Kidney capillary endothelial cell (primary cell): ENCODE results near the gene PLCB2.

Experiments
- DNase-seq: peaks from one replicate; pipeline ENCODE4 v3.0.0-alpha.2; 2018; ENCODE audit warnings: low spot score

PLCB2 gene

GRCh38 chr15:40303576-40303975 lies 4.2 kb downstream of the PLCB2 start:
- no peak for DNase-seq

GRCh38 chr15:40302981-40303380 lies 4.8 kb downstream of the PLCB2 start:
- DNase-seq, result no peak

GRCh38 chr15:40302288-40302886 lies 5.3 kb downstream of the PLCB2 start:
- no peak for DNase-seq

- no peak for DNase-seq
These were observed 6.1 kb downstream of the PLCB2 start for GRCh38 chr15:40301467-40302179.

DNA sequence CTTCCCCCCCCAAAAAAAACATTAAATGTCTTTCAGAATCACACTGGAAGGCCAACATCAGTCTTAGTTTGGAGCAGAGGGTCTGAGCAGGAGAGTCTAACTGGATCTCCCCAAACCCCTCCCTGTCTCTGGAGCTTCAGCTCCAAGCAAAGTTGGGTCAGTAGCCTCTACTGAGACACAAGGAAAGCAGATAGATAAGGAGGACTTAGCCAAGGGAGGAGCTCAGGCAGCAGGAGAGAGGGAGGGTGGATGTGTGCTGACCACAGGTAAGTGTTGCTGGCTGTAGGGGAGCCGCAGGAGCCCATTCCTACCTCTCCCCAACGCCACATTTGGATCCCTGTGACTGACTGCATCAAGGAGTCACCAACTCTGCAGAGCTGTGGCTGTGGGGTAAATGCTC lies 7.0 kb downstream of the PLCB2 start:
- DNase-seq, result no peak

DNA sequence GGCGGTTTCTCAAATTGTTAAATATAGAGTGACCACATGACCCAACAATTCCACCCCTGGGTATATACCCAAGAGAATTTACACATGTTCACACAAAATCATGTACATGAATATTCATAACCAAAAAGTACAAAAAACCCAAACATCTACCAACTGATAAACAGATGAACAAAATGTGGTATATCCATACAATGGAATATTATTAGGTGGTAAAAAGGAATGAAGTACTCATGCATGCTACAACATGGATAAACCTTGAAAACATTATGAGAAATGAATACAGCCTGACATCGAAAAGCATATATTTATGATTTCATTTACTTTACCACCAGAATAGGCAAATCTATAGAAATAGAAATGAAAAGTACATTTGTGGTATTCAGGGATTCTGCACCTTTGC lies 7.4 kb downstream of the PLCB2 start:
- DNase-seq, result no peak

DNA sequence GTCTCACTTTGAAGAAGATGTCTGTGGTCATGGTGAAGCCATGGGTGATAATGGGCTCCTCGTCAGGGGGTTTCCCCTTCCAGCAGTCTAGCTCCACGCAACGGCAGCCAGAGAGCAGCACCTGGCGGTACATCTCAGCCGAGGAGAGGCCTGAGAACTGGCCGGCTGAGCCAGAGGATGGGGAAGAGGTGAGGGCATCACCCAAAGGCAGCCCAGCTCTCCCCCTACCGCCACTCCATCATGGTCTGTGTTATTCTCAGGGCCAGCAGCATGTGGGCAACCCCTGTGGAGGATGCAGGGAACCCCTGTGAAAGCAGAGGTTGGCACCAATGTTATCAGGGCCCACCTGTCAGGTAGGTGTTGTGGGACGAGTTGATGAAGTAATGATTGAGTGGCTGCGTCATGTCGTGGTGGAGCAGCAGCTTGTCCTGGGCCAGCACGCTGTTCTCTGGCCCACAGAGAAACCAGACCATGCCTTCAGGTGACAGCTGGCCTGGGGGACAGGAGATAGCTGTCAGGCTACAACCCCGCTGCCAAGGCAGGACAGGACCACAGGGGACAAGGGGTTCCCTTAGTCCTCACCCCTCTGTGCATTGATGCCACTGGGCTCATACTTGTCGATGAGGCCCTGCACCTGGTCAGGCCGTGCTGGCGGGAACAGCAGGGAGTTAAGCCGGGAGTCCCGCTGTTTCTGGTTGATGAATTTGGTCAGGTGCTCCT lies 9.4 kb downstream of the PLCB2 start:
- DNase-seq, result no peak

DNA sequence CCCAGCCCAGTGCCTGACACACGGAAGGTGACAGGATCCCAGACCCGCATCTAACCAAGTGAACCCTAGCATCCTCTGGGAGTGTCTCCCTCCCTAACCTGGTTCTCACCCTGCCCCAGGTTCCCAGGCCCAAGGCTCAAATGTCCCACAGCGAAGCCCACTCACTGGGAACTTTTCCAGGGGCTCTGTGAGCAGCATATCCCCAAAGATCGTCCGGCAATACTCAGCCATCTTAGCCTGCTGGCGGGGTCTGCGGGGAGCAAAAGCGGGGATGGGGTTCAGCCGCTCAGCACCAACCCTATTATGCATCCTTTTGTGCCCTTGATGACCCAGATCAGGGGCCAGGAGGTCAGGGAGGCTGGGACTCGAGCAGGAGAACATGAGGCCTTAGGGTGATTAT lies 10.4 kb downstream of the PLCB2 start:
- no peak for DNase-seq

GRCh38 chr15:40296561-40297230 lies 11.0 kb downstream of the PLCB2 start:
- no peak for DNase-seq

GRCh38 chr15:40295877-40296560 lies 11.7 kb downstream of the PLCB2 start:
- no peak for DNase-seq

- DNase-seq, result no peak
These were observed 12.4 kb downstream of the PLCB2 start for GRCh38 chr15:40295297-40295696.

- no peak for DNase-seq
These were observed 13.5 kb downstream of the PLCB2 start for GRCh38 chr15:40293905-40294895.

GRCh38 chr15:40293006-40293405 lies 14.7 kb downstream of the PLCB2 start:
- DNase-seq, result no peak

DNA sequence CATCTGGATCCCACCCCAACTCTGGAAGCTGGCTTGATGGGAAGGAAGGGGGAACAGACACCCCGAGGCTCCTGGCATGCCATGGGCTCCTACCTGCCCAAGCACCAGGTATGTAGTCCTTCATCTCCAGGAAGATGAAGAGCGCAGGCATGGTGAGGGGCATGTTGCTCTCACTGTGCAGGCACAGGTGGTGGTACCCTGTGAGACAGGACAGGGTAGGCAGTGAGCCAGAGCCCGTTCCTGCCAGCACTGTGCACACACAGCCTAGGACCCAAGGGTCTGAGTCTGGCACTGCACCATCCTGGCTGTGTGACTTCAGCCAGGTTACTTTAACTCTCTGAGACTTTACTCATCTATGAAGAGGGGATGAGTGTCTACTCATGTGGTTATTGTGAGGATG lies 15.5 kb downstream of the PLCB2 start:
- DNase-seq, result no peak

DNA sequence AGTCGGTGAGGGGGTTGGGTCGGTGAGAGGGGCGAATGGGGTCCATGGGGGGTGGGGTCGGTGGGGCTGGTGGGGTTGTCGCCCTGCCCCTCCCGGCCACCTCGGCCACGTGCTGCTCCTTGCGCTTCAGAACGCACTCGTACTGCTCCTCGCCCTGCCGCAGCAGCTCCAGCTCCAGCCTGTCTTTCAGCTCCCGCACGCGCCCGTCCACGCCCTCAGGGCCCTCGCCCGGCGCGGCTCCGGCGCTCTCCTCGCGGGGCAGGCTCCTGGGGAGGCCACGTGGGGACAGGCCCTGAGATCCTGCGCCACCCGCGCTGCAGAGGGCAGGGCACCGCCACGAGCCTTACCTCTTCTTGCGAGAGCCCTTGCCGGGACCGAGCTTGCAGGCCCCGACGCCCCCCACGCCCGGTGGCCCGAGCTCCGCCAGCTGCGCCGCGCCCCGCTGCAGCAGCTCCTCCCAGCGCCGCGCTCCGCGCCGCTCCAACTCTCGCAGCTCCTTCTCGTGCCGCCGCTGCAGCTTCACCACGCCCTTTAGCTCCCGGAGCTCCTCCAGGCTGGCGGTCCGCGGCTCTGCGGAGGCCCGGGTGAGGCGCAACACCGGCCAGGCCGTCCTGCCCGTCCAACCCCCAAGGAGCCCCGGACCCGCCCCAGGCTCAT lies 16.7 kb downstream of the PLCB2 start:
- peak; percentile 48 for DNase-seq

DNA sequence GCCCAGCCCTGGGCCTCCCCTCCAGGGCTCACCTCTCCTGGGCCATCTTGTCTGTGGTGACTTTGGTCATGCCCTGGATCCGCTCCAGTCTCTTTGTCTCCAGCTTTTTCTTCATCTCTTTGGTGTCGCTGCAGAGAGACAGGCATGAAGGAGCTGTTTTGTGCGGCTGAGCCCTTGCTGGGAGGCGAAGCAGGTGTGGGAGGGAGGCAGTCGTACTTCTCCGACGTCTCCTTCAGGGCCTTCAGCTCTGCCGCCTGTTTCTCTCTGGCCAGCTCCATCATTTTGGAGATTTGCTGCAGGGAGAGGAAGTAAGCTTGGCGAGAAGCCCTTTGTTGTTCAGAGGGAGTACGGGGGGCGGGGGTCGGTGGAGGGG lies 17.2 kb downstream of the PLCB2 start:
- DNase-seq, result no peak

- no peak for DNase-seq
These were observed 18.5 kb downstream of the PLCB2 start for GRCh38 chr15:40289140-40289775.

- DNase-seq, result no peak
These were observed 19.8 kb downstream of the PLCB2 start for GRCh38 chr15:40287968-40288367.

DNA sequence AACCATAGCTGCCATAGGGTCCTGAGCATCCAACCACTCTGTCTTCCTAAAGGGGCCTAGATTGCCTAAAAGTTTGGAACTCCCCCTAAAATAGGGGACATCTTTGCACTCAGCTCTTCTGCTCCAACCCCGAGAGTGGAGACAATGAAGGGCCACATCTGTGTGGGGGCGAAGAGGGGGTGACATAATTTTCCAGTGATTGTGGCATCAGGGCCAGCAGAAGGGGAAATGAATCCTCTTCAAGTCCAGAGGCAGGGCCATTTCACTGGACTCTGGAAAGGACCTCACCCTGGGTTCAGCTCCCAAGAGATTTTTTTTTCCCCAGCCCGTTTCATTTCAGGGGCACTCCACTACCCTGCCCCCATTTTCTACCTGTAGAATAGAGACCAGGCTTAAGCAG lies 20.2 kb downstream of the PLCB2 start:
- no peak for DNase-seq

GRCh38 chr15:40286794-40287193 lies 20.9 kb downstream of the PLCB2 start:
- DNase-seq, result no peak
